Right ventricle myocardium inferior (tissue), 1 donor: ENCODE measurements around the gene HYAL4. TPM values are rescaled to one million over a fixed set of nuclear protein-coding genes. Genes with fewer than 3 reads are reported as not detected.
"Not testable (repeated sequence)": the region's sequence is repeated elsewhere in the genome, so short reads cannot be mapped to it uniquely, and the experiment has no call there.

Experiments
- ATAC-seq: fragments of 200-7000 bp; cut with Tn5 transposase; one replicate; pipeline ENCODE4 v1.9.1; 2020; ENCODE audit warnings: mild to moderate bottlenecking, moderate library complexity
- DNase-seq: peaks from one replicate; pipeline ENCODE4 v3.0.0; 2021; ENCODE audit errors: missing footprints
- intact Hi-C: fragments of 100-400 bp; cut with DNase I; formaldehyde crosslinking; loops from one replicate; pipeline ENCODE4 v1.11.0; 2022
- total RNA-seq: library from RNA; stranded (reverse); fragmentation: NEBNext Ultra II Directional; extraction: Animal tissue kit (Norgen Biotek cat#: 25700); gene quantifications from one replicate; pipeline ENCODE4 v1.2.1, GENCODE V29; 2021
- donor health status: DM: no; HTN: yes; CAD: no; lungs with severe emphysema.

Gene HYAL4
- total RNA-seq, 1 donor from 2014 or later = not detected

DNA sequence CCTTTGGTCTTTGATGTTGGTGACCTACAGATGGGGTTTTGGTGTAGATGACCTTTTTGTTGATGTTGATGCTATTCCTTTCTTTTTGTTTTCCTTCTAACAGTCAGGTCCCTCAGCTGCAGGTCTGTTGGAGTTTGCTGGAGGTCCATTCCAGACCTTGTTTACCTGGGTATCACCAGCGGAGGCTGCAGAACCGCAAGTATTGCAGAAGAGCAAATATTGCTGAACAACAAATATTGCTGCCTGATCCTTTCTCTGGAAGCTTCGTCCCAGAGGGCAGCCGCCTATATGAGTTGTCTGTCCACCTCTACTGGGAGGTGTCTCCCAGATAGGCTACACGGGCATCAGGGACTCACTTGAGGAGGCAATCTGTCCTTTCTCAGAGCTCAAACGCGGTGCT lies 827 bp upstream of the HYAL4 start:
- DNase-seq, intact Hi-C loops: not testable (repeated sequence)

DNA sequence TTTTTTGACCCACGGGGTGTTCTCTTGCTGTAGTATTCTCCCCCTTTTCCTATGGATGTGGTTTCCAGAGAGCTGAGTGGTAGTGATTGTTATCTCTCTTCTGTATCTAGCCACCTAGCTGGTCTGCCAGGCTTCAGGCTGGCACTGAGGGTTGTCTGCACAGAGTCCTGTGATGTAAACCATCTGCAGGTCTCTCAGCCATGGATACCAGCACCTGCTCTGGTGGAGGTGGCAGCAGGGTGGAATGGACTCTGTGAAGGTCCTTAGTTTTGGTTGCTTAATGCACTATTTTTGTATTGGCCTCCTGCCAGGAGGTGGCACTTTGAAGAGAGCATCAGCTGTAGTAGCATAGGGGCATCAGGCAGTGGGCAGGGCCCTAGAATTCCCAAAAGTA lies 851 bp downstream of the HYAL4 start:
- no peak for ATAC-seq
- intact Hi-C loops = no loop called here
- DNase-seq = no peak

More for the DNA sequence above, 827 bp upstream of the HYAL4 start:
- not testable (repeated sequence) for ATAC-seq

DNA sequence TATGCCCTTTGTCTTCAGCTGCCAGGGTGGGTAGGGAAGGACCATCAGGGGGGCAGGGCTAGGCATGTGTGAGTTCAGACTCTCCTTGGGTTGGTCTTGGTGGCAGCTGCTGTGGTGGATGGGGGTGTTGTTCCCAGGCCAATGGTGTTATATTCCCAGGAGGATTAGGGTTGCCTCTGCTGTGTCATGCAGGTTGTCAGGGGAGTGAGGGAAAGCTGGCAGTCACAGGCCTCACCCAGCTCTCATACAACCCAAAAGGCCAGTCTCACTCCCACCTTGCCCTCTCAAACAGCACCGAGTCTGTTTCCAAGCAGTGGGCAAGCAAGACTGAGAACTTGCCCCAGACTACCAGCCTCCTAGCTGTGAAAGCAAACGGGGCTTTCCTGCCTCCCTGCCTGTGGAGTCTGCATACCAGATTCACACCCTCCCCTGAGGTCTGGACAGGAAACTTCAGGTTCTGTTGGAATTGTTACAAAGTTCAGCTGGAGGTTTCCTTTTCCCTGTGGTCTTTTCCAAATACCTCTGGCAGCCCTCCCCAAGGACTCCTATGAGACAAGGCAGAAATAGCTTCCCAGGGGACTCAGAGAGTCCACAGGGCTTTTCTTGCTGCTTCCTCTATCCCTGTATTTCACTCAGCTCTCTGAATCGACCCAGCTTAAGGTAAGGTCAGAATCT lies 1.4 kb downstream of the HYAL4 start:
- DNase-seq (no peak), ATAC-seq (no peak)
- intact Hi-C loops = no loop called here

DNA sequence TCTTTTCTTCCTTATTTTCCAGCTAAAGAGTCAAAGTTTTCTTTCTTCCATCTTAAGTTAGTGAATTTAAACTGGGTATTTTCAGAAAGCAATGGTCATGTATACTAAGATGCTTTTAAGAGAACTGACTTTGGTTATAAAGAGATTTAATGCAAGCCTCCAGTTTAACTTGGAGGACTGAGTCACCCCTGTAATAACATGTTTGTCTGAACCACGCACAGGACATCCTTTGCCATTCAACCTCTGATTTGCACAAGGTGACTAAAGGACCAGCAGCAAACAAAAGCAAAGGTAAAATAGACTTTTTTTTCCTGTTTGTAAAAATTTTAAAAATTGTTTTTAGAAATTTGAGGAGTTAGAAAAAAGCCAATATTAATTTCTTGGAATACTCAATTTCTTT lies 2.9 kb downstream of the HYAL4 start:
- ATAC-seq = no peak
- intact Hi-C loops = no loop called here
- DNase-seq = no peak

DNA sequence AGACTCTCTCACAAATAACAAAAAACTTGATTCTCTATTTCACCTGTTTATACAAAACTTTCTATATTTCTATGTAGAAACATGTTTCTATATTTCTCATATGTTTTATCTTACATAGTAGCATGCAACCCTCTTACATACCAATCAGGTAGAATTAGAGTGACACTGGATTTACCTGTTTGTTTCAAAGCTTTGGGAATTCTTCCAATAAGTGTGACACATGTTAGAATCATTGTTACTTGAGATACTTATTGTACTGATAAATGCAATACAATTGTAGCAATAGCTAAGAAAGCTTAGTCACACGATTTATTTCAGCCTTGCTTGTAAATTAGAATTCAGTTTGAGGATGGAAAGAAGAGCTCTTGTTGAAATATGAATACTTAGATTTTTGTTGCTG lies 4.9 kb downstream of the HYAL4 start:
- DNase-seq (no peak), ATAC-seq (no peak)
- intact Hi-C loops = no loop called here

DNA sequence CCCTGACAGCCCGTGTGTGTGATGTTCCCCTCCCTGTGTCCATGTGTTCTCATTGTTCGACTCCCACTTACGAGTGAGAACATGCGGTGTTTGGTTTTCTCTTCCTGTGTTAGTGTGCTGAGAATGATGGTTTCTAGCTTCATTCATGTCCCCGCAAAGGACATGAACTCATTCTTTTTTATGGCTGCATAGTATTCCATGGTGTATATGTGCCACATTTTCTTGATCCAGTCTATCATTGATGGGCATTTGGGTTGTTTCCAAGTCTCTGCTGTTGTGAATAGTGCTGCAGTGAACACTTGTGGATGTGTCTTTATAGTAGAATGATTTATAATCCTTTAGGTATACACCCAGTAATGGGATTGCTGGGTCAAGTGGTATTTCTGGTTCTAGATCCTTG lies 6.4 kb downstream of the HYAL4 start:
- intact Hi-C loops, DNase-seq: not testable (repeated sequence)

DNA sequence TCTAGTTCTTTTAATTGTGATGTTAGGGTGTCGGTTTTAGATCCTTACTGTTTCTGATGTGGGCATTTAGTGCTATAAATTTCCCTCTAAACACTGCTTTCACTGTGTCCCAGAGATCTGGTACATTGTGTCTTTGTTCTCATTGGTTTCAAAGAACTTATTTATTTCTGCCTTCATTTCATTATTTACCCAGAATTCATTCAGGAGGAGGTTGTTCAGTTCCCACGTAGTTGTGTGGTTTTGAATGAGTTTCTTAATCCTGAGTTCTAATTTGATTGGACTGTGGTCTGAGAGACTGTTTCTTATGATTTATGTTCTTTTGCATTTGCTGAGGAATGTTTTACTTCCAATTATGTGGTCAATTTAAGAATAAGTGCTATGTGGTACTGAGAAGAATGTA lies 9.3 kb downstream of the HYAL4 start:
- intact Hi-C loops, ATAC-seq, DNase-seq: not testable (repeated sequence)

More for the DNA sequence above, 6.4 kb downstream of the HYAL4 start:
- ATAC-seq = not testable (repeated sequence)

DNA sequence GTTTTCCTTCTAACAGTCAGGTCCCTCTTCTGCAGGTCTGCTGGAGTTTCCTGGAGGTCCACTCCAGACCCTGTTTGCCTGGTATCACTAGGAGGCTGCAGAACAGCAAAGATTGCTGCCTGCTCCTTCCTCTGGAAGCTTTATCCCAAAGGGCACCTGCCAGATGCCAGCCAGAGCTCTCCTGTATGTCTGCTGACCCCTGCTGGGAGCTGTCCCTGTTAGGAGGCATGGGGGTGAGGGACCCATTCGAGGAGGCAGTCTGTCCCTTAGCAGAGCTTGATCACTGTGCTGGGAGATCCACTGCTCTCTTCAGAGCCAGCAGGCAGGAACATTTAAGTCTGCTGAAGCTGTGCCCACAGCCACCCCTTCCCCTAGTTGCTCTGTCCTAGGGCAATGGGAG lies 11.5 kb downstream of the HYAL4 start:
- intact Hi-C loops, DNase-seq, ATAC-seq: not testable (repeated sequence)

DNA sequence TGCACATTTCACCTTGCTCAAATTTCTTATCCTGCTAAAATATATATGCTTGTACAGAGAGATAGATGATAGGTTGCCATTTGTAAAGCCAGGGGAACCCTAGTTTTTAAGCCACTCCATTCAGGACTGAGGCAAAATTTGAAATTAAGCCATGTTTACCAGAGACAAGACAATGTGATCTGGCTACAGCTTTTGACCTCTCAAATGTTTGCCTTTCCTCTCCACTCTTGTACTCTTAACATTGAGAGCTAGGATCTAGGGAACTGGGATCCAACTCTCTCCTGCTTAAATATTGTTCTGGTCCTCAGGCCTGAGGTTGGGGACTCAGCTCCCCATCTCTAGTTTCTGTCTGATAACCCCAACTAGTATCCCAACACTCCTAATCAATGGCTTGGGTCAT lies 15.9 kb downstream of the HYAL4 start:
- ATAC-seq = no peak
- DNase-seq = no peak
- intact Hi-C loops = loop anchor here (5.0 kb wide), 2 partner anchors 219 to 284 kb away; no protein-coding TSS in a partner anchor

DNA sequence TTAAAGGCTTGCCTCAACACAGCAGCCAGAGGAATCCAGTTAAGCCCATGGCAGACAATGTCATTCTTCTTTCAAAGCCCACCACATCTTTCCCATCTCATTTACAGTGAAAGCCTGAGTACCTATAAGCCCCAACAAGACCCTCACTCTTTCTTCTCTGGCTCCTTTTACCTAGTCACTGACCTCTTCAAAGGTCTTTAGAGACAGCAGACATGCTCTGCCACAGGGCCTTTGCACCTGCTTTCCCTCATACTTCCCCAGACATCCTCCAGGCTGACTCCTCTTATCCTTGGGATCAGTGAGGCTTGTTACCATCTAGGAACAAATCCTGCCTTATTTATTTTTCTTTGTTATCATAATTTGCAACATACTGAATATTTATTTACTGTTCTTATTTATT lies 17.8 kb downstream of the HYAL4 start:
- intact Hi-C loops = loop anchor here (5.0 kb wide), 2 partner anchors 220 to 285 kb away; no protein-coding TSS in a partner anchor
- ATAC-seq = no peak

DNA sequence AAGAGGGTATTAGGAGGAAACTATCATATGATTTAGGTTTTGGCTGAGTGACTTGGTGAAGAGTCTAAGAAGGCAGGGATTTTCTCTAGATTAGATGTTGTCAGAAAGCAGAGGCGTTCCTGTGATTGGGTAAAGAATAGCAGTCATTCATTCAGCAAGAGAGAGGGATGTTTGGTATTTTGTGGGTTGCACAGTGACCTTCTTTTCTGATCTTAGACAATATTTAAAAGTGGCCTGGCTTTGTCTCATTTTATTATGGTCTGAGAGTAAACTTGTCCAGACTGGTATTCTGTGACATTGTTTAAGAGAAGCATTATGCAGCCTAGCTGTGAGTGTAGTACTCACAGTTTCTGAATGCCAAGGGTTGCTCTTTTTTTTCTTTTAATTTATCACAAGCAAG lies 18.5 kb downstream of the HYAL4 start:
- ATAC-seq (no peak), DNase-seq (no peak)
- intact Hi-C loops = loop anchor here (5.0 kb wide), 2 partner anchors 221 to 286 kb away; no protein-coding TSS in a partner anchor

More for the DNA sequence above, 17.8 kb downstream of the HYAL4 start:
- DNase-seq = no peak

DNA sequence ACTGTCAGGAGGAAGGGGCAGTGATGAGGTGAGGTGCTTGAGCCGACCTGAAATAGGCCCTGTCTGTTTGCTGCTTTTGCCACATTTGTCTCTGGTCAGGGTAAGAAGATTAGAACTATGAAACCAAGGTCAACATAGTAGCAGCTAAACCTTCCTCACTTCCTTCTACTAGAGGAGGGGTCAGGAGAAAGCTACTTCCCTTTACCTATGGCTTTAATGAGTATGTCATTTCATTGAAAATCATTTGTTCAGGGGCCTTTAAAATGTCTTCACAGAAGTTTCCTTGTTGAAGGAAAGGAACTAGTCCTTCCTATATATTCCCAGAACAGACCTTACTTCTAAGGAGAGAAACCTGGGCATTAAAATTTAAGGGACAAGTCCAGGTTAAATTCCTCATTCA lies 19.0 kb downstream of the HYAL4 start:
- ATAC-seq = no peak
- DNase-seq = no peak
- intact Hi-C loops = loop anchor here (2.0 to 5.0 kb wide), 4 partner anchors 65 to 287 kb away; no protein-coding TSS in a partner anchor

DNA sequence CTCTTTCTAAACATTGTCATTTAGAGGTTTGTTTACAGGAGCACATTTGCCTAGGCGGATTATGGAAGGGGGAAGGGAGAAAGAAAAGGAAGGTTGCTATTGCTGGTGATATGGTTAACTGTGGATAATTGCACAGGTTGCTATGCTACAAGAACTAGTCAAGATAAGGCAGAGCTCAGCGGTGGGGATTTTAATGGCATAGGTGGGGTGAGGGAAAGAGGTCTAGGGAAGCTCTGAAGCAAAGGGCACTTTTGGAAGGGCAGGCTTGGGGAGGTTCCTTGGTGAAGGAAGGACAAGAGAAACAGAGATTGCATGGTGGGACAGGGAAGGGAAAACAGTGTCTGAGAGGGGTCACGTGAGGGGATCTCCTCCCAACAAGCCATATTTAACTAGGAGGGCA lies 19.5 kb downstream of the HYAL4 start:
- intact Hi-C loops = loop anchor here (2.0 to 5.0 kb wide), 4 partner anchors 66 to 287 kb away; no protein-coding TSS in a partner anchor
- ATAC-seq (no peak), DNase-seq (no peak)

DNA sequence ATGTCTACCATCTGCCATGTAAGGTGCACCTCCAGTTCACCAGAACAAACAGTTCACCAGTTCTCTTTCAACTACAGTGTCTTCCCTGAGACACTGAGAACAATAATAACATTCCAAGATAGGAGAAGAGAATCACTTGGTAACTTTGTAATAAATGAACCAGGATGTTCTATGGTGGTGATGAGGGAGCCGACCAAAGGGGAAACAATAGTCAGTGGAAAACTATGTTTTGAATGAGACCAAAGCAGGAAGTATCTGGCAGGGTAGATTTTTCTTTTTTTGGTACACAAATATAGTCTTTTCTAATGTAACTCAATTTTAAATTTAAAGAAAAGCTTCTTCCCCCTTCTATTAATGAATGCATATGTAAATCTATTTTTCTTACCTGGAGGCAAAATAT lies 20.0 kb downstream of the HYAL4 start:
- ATAC-seq = no peak
- DNase-seq = no peak
- intact Hi-C loops = loop anchor here (2.0 to 5.0 kb wide), 4 partner anchors 66 to 288 kb away; no protein-coding TSS in a partner anchor

DNA sequence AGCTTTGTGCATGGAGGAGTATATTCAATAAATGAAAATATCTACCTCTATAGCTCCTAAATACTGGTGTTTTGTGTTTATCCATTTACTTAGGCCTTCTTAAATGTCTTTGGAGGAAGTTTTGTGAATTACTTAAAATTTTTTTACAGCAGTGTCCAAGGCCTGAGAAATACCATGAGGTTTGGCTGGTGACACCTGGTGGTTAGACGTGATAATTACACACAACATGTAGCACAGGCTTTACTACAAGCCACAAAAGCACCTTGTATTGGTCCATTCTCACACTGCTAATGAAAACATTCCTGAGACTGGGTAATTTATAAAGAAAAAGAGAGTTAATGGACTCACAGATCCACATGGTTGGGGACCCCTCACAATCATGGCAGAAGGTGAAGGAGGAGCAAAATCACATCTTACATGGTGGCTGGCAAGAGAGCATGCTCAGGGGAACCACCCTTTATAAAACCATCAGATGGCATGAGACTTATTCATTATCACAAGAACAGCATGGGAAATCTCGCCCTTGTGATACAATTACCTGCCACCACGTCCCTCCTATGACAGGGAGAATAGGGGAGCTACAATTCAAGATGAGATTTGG lies 20.6 kb downstream of the HYAL4 start:
- no peak for DNase-seq
- ATAC-seq = peak; percentile 67
- intact Hi-C loops = loop anchor here (2.0 kb wide), 2 partner anchors 67 to 183 kb away; no protein-coding TSS in a partner anchor

DNA sequence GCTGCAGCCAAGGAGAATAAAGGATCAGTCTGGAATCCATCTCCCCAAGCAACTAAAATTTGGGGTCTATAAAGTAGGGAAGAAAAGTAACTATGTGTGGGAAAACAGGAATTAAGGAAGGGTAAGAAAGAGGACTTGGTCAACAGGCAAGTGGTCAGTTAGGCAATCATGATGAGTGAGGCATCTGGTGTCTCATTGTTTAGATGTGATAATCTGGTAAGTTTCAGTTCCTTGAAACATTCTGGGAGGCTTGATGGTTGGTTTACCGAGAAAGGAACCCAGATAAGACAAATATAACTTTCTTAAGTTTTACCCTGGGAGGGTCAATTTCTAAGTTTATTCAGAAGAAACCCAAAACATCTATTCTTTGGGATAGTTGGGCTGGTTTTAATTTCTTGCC lies 22.3 kb downstream of the HYAL4 start:
- ATAC-seq = no peak
- intact Hi-C loops = no loop called here
- DNase-seq = no peak

DNA sequence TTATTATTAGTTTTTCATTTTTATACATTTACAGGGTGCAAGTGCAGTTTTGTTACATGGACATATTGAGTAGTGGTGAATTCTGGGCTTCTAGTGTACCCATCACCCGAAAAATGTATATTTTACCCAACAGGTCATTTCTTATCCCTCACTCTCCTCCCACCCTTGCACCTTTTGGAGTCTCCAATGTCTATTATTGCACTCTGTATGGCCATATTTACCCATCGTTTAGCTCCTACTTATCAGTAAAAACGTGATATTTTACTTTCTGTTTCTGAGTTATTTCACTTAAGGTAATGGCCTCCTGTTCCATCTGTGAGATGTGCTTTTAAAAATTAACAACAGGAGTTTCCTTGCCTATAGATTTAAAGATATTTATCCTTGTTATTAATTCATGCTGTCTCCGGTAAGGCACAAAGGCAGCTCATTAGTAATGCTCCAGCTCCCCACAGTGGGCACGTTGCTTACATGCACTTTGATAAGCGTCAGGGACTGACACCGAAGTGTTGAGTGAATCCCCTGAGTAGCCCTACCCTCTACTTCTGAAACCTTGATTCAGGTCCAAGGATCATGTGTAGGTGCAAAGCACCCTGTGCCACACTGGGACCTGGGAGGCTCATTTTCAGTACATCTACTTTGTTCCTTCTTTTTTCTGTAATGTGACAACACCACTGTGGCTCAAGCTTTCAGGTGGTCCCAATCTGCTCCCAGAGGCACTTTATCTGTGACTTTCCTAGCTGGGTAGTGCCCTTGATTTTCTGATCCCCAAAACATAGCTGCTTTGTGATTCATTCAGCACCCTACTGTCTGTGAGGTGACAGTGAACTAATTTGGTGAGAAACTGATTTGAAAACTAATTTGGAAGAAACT lies 27.3 kb downstream of the HYAL4 start:
- DNase-seq = peak; percentile 67
- intact Hi-C loops = loop anchor here (10.0 kb wide), 1 partner anchor 377 kb away; no protein-coding TSS in a partner anchor
- ATAC-seq = peak; percentile 76

DNA sequence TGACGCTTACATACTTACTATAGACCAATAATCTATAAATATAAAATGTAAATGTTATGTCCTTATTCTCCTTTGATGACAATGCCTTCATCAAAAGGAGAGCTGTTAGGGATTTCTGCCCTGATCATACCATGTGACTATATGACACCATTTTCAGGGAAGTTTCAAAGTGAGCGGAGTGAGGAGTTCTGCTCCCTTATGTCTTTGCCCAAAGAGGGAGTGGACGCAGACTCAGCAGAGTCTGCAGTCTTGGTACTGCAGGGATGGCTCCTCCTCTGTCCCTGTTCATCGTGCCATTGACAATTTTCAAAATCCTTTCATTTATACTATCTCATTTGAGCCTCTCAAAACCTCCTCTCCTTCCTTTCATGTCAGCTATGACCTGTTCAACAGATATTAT lies 27.9 kb downstream of the HYAL4 start:
- no peak for ATAC-seq
- intact Hi-C loops = loop anchor here (10.0 kb wide), 1 partner anchor 378 kb away; no protein-coding TSS in a partner anchor
- DNase-seq = no peak
